H1 (cell line): Measurements from ENCODE around the gene TXNDC8. TPM values are rescaled to one million over a fixed set of nuclear protein-coding genes. Genes with fewer than 3 reads are reported as not detected.

ENCODE experiments used
- CTCF ChIA-PET: fragments of 300-600 bp; sonication (Branson Sonifier 250); formaldehyde crosslinking; loops from one replicate; lab custom pipeline; 2021; ENCODE audit not compliant: partially characterized antibody; lab: Charles Lee
- POLR2A ChIA-PET: fragments of 300-600 bp; sonication (Branson Sonifier 250); formaldehyde crosslinking; loops from one replicate; lab custom pipeline; 2021; ENCODE audit warnings: inconsistent platforms; ENCODE audit not compliant: partially characterized antibody; lab: Charles Lee
- DNase-seq, 2 experiments: peaks; one replicate each; pipeline versions ENCODE4 v3.0.0 to v3.0.0-alpha.2; 2010 to 2022; ENCODE audit warnings: low spot score in 2 of 2, low read depth in 1 of 2, mixed read lengths in 1 of 2
- FAIRE-seq: peaks from 2 replicates; lab custom pipeline; 2011; peaks lifted over from hg19 to GRCh38; lab: Jason Lieb, UNC
- H2AFZ ChIP-seq: 2 replicates; pipeline ENCODE4 v1.8.1; 2012; ENCODE audit warnings: low read length, inconsistent platforms
- H2AK5ac ChIP-seq: 2 replicates; pipeline ENCODE4 v1.6.1; 2013; ENCODE audit warnings: low read depth, low read length
- H2BK120ac ChIP-seq: replicated peaks from 2 replicates; pipeline ENCODE3; 2013; ENCODE audit warnings: low read depth, low read length, inconsistent platforms
- H2BK12ac ChIP-seq: 2 replicates; pipeline ENCODE4 v1.6.1; 2013; ENCODE audit warnings: low read depth, low read length
- H2BK15ac ChIP-seq: 2 replicates; pipeline ENCODE4 v1.6.1; 2013; ENCODE audit warnings: low read length
- H2BK20ac ChIP-seq: 2 replicates; pipeline ENCODE4 v1.6.1; 2013; ENCODE audit warnings: low read length
- H2BK5ac ChIP-seq: 2 replicates; pipeline ENCODE4 v1.6.1; 2013; ENCODE audit warnings: low read depth, low read length
- H3K14ac ChIP-seq: 2 replicates; pipeline ENCODE4 v1.6.1; 2013; ENCODE audit warnings: inconsistent platforms; ENCODE audit not compliant: insufficient read length
- H3K18ac ChIP-seq: 2 replicates; pipeline ENCODE4 v1.6.1; 2013; ENCODE audit warnings: low read length; ENCODE audit errors: extremely low read depth
- H3K23ac ChIP-seq: 2 replicates; pipeline ENCODE4 v1.6.1; 2013; ENCODE audit warnings: inconsistent platforms; ENCODE audit not compliant: insufficient read length
- H3K23me2 ChIP-seq: 2 replicates; pipeline ENCODE4 v1.6.1; 2013; ENCODE audit warnings: low read depth, low read length
- H3K27ac ChIP-seq: 2 replicates; pipeline ENCODE4 v1.6.1; 2011; ENCODE audit warnings: low read depth, low read length, inconsistent platforms
- H3K27me3 ChIP-seq, 4 experiments: replicated peaks in 1 of 4; 1 replicate in 1 of 4; 2 replicates in 3 of 4; pipeline versions ENCODE4 v1.6.1 to v1.8.1; 2011 to 2013; ENCODE audit warnings: low read length in 3 of 4, mild to moderate bottlenecking in 3 of 4, inconsistent platforms in 2 of 4, mixed read lengths in 2 of 4, moderate library complexity in 1 of 4; ENCODE audit not compliant: control insufficient read depth in 3 of 4, insufficient read depth in 3 of 4; ENCODE audit errors: extremely low read depth in 1 of 4
- H3K36me3 ChIP-seq, 4 experiments: 2 replicates each; pipeline versions ENCODE4 v1.6.1 to v1.8.1; 2011 to 2013; ENCODE audit warnings: mild to moderate bottlenecking in 4 of 4, low read length in 3 of 4, moderate library complexity in 2 of 4, control low read depth in 1 of 4, inconsistent platforms in 1 of 4; ENCODE audit not compliant: insufficient read depth in 4 of 4, control insufficient read depth in 2 of 4
- H3K4ac ChIP-seq: replicated peaks from 2 replicates; pipeline ENCODE3; 2013; ENCODE audit warnings: low read length, low read depth, mixed read lengths, inconsistent platforms; ENCODE audit not compliant: insufficient read length
- H3K4me1 ChIP-seq, 4 experiments: replicated peaks in 1 of 4; 1 replicate in 1 of 4; 2 replicates in 3 of 4; pipeline versions ENCODE4 v1.6.1 to v1.8.1; 2011 to 2013; ENCODE audit warnings: low read length in 3 of 4, inconsistent platforms in 2 of 4, mixed read lengths in 1 of 4; ENCODE audit not compliant: insufficient read depth in 4 of 4, control insufficient read depth in 3 of 4
- H3K4me2 ChIP-seq, 2 experiments: 2 replicates each; pipeline versions ENCODE4 v1.6.1 to v1.8.1; 2011 to 2013; ENCODE audit warnings: low read depth in 2 of 2, low read length in 2 of 2, control low read depth in 1 of 2, inconsistent platforms in 1 of 2, mild to moderate bottlenecking in 1 of 2; ENCODE audit not compliant: insufficient read depth in 1 of 2
- H3K4me3 ChIP-seq, 4 experiments: fragments of 200-600, 300-600 bp in 1 of 4; sonication (generic), shearing (Covaris generic), sonication (Bioruptor Twin) in 1 of 4; 2 replicates each; pipeline versions ENCODE4 v1.5.1 to v1.8.1; 2011 to 2016; ENCODE audit warnings: low read length in 4 of 4, low read depth in 3 of 4, control low read depth in 2 of 4, inconsistent platforms in 2 of 4, mild to moderate bottlenecking in 2 of 4, mixed read lengths in 1 of 4, moderate library complexity in 1 of 4; ENCODE audit not compliant: insufficient read depth in 2 of 4; ENCODE audit errors: extremely low read depth in 1 of 4
- H3K56ac ChIP-seq: replicated peaks from 2 replicates; pipeline ENCODE3; 2013; ENCODE audit warnings: low read depth, mild to moderate bottlenecking, mixed read lengths, low read length, inconsistent platforms; ENCODE audit not compliant: insufficient read length
- H3K79me1 ChIP-seq: 2 replicates; pipeline ENCODE4 v1.6.1; 2013; ENCODE audit warnings: low read depth, low read length, control low read depth
- H3K79me2 ChIP-seq, 2 experiments: 2 replicates each; pipeline versions ENCODE4 v1.6.1 to v1.8.1; 2012 to 2013; ENCODE audit warnings: low read length in 2 of 2, mild to moderate bottlenecking in 2 of 2, inconsistent platforms in 1 of 2; ENCODE audit not compliant: insufficient read depth in 2 of 2, control insufficient read depth in 1 of 2
- H3K9ac ChIP-seq, 4 experiments: replicated peaks in 1 of 4; 1 replicate in 1 of 4; 2 replicates in 3 of 4; pipeline versions ENCODE4 v1.6.1 to v1.8.1; 2011 to 2013; ENCODE audit warnings: low read depth in 3 of 4, low read length in 3 of 4, control low read depth in 2 of 4, mild to moderate bottlenecking in 2 of 4, moderate library complexity in 2 of 4, inconsistent platforms in 1 of 4; ENCODE audit errors: extremely low read depth in 1 of 4
- H3K9me3 ChIP-seq, 2 experiments: 2 replicates each; pipeline versions ENCODE4 v1.6.1 to v1.8.1; 2012 to 2013; ENCODE audit warnings: mild to moderate bottlenecking in 2 of 2, moderate library complexity in 2 of 2, control low read depth in 1 of 2, inconsistent platforms in 1 of 2, low read depth in 1 of 2, low read length in 1 of 2, mixed read lengths in 1 of 2; ENCODE audit not compliant: insufficient read depth in 2 of 2
- H4K20me1 ChIP-seq, 2 experiments: replicated peaks in 1 of 2; 2 replicates each; pipeline versions ENCODE3 to v1.8.1; 2011 to 2013; ENCODE audit warnings: inconsistent platforms in 2 of 2, low read length in 2 of 2, mild to moderate bottlenecking in 1 of 2; ENCODE audit not compliant: insufficient read depth in 2 of 2, control insufficient read depth in 1 of 2
- H4K5ac ChIP-seq: 2 replicates; pipeline ENCODE4 v1.6.1; 2013; ENCODE audit warnings: low read length, low read depth, mixed read lengths, inconsistent platforms; ENCODE audit not compliant: insufficient read length
- H4K8ac ChIP-seq: 2 replicates; pipeline ENCODE4 v1.8.0; 2013; ENCODE audit warnings: mild to moderate bottlenecking, moderate library complexity, low read length, inconsistent platforms; ENCODE audit not compliant: insufficient read depth; ENCODE audit errors: extremely low read depth
- H4K91ac ChIP-seq: replicated peaks from 2 replicates; pipeline ENCODE3; 2013; ENCODE audit warnings: low read length, mixed read lengths, inconsistent platforms; ENCODE audit not compliant: insufficient read length
- KDM4A ChIP-seq: IDR thresholded peaks from one replicate; pipeline ENCODE4 v1.7.1; 2012; ENCODE audit warnings: low read depth, mild to moderate bottlenecking, moderate library complexity, low read length, inconsistent platforms; ENCODE audit not compliant: severe bottlenecking
- NANOG ChIP-seq: IDR thresholded peaks from 2 replicates; pipeline ENCODE4 v1.6.1; 2011; ENCODE audit warnings: low read length, low read depth, mild to moderate bottlenecking, inconsistent platforms; ENCODE audit not compliant: insufficient read depth, poor library complexity, severe bottlenecking
- PHF8 ChIP-seq: fragments of 200-600 bp; sonication (generic); conservative IDR thresholded peaks from 2 replicates; pipeline ENCODE4 v1.7.1; 2012; ENCODE audit warnings: low read depth, mild to moderate bottlenecking, inconsistent platforms, low read length, moderate library complexity
- SAP30 ChIP-seq: fragments of 300-600 bp; sonication (generic); IDR thresholded peaks from 2 replicates; pipeline ENCODE4 v1.7.1; 2012; ENCODE audit warnings: low read length, moderate library complexity, mild to moderate bottlenecking, inconsistent platforms; ENCODE audit not compliant: insufficient read depth, insufficient replicate concordance
- SIX5 ChIP-seq: IDR thresholded peaks from 2 replicates; pipeline ENCODE4 v1.6.1; 2011; ENCODE audit warnings: mild to moderate bottlenecking, low read depth, low read length
- polyA plus RNA-seq, 7 experiments: library from polyadenylated mRNA; depleted of rRNA in 3 of 7; stranded (reverse) in 5 of 7; unstranded in 2 of 7; fragments of >200 nt in 5 of 7; fragments of 200-250 nt in 2 of 7; gene quantifications; 1 replicate in 5 of 7; 2 replicates in 1 of 7; 4 replicates in 1 of 7; pipeline versions ENCODE4 v1.2.1 to v1.2.3, GENCODE V29; 2011 to 2013; ENCODE audit warnings: missing spikeins in 2 of 7, mixed read lengths in 2 of 7
- total RNA-seq: library from RNA; stranded (reverse); fragmentation: NEBNext Ultra II Directional; extraction: Animal tissue kit (Norgen Biotek cat#: 25700); gene quantifications from 2 replicates; pipeline ENCODE4 v1.2.1, GENCODE V29; 2021
- TF ChIP-seq, protein P1 (sequence below), 3 experiments: IDR thresholded peaks; 1 replicate in 2 of 3; 2 replicates in 1 of 3; pipeline versions ENCODE4 v1.5.1 to v1.6.1; 2011; ENCODE audit warnings: low read length in 3 of 3, mild to moderate bottlenecking in 3 of 3, inconsistent platforms in 2 of 3, low read depth in 1 of 3, moderate library complexity in 1 of 3; ENCODE audit not compliant: insufficient read depth in 1 of 3; ENCODE audit errors: control extremely low read depth in 1 of 3
- TF ChIP-seq, protein P2 (sequence below): IDR thresholded peaks from 2 replicates; pipeline ENCODE4 v1.6.1; 2012; ENCODE audit warnings: inconsistent platforms

TXNDC8 gene
- total and polyA plus RNA-seq, 2 of the 8 experiments (the other 6 are each of a cell fraction or from before 2014, with no cell fraction given) = not detected

DNA sequence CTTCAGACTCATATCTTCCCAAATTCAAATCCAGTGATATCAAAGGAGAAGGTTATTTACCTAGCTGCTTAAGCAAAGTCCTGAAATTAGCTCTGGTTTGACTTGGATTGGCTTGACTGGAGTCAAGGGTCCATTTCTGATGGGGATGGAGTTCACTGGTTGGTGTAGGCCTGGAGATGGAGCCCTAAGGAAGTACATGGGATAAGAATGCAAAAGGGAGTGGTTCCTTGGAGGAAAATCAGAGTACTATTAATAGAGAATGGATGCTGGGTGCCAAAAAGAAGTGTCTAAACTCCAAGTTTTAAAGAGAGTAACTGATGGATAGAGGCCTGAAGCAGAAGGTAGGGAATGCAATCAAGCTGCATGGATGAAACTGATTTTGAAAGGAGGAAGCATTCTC, 13.8 kb downstream of the TXNDC8 start:
- DNase-seq = no peak
- Histone ChIP-seq H3K79me1 (no peaks in the 10 kb centered on the region), H3K23me2 (no peaks in the 10 kb centered on the region; the same call in 1 of the 2 replicates), H3K27me3 (no peaks in the 10 kb centered on the region), H2BK20ac (no peak overlapping the region), H3K4me2 (no peak overlapping the region), H2AK5ac (no peak overlapping the region), H3K9ac (no peak overlapping the region), H3K56ac (no peak overlapping the region), H3K18ac (no peak overlapping the region), H2BK15ac (no peak overlapping the region), H4K91ac (no peak overlapping the region), H3K9me3 (no peaks in the 10 kb centered on the region), H2AFZ (no peak overlapping the region), H3K36me3 (no peaks in the 10 kb centered on the region), H2BK120ac (no peak overlapping the region), H3K79me2 (no peaks in the 10 kb centered on the region), H3K4me3 (no peak overlapping the region), H3K14ac (no peak overlapping the region), H3K23ac (no peak overlapping the region), H4K20me1 (no peaks in the 10 kb centered on the region), H4K8ac (no peak overlapping the region), H2BK5ac (no peak overlapping the region), H2BK12ac (no peak overlapping the region), H3K4ac (no peak overlapping the region), H4K5ac (no peak overlapping the region), H3K27ac (no peak overlapping the region)
- no peak for FAIRE-seq
- POLR2A ChIA-PET = no interaction called here
- CTCF ChIA-PET = interaction anchor here (1.0 kb wide), 1 partner anchor 41 kb away, joined by 3 read pairs; no protein-coding TSS in a partner anchor
- TF ChIP-seq SIX5 = no peak
- TF ChIP-seq, protein P1, sequence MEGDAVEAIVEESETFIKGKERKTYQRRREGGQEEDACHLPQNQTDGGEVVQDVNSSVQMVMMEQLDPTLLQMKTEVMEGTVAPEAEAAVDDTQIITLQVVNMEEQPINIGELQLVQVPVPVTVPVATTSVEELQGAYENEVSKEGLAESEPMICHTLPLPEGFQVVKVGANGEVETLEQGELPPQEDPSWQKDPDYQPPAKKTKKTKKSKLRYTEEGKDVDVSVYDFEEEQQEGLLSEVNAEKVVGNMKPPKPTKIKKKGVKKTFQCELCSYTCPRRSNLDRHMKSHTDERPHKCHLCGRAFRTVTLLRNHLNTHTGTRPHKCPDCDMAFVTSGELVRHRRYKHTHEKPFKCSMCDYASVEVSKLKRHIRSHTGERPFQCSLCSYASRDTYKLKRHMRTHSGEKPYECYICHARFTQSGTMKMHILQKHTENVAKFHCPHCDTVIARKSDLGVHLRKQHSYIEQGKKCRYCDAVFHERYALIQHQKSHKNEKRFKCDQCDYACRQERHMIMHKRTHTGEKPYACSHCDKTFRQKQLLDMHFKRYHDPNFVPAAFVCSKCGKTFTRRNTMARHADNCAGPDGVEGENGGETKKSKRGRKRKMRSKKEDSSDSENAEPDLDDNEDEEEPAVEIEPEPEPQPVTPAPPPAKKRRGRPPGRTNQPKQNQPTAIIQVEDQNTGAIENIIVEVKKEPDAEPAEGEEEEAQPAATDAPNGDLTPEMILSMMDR (IDR thresholded peaks at IDR 0.05; ENCODE audit: control extremely low read depth in 1 of 3, insufficient read depth in 1 of 3, low read depth in 1 of 3, low read length in 3 of 3) = no peak
- TF ChIP-seq KDM4A = no peak
- TF ChIP-seq NANOG = no peak
- TF ChIP-seq SAP30 = no peak
- TF ChIP-seq, protein P2, sequence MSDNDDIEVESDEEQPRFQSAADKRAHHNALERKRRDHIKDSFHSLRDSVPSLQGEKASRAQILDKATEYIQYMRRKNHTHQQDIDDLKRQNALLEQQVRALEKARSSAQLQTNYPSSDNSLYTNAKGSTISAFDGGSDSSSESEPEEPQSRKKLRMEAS = no peak
- no peak for TF ChIP-seq PHF8
- TF ChIP-seq, all 59 proteins: peak for 0
- no peaks in the 10 kb centered on the region for H3K4me1 ChIP-seq
